ENCODE data around the gene BPHL. TPM values are rescaled to one million over a fixed set of nuclear protein-coding genes. Genes with fewer than 3 reads are reported as not detected.
"Not testable (repeated sequence)": the region's sequence is repeated elsewhere in the genome, so short reads cannot be mapped to it uniquely, and the experiment has no call there.

BPHL gene
- total RNA-seq, 1 donor from 2014 or later, result 10.3 TPM

DNA sequence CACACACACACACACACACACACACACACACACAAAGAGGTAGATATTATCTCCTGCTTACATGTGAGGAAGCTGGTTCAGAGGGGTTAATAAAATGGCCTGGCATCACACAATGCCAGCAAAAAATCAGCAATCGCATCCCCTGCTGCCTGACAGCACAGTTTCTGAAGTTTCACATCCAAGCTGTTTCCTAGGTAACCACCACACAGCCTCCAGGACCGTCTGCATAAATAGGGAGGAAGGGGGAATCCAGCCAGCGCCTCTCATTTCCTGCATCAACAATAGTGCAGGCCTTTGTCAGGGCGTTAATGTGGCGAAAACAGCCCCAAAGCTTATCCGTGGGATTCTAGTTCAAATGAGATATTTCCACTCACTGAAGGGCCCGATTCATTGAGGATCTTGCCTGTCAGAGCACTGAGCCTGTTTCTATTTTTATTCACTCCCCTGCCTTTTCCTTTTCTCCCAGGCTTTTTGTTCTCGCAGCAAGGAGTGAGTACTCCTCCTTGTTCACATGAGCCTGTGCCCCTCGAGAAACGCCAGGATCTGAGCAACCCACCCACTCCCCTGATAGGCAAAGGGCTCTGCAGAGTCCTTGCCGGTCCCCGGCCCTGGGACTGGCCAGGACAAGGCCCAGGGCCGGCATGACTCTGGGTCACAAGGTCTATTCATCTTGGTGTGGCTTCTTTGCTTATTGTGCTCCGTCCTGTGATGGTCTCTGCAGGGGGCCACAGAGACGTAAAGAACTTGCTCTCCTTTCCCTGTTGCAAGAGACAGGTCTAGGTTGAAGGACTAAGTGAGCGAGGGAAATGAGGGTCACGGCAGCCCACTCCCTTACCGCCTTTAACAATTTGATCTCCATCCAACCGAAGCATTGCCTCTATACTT is 76.3 kb downstream of the BPHL start:
- intact Hi-C loops (cut with DNase I), result no loop called here
- TF ChIP-seq POLR2A (IDR thresholded peaks at IDR 0.05), result no peak
- TF ChIP-seq POLR2AphosphoS5 (IDR thresholded peaks at IDR 0.05; ENCODE audit: insufficient read depth in 1 of 2, low read depth in 1 of 2), result no peak
- TF ChIP-seq, protein P1, sequence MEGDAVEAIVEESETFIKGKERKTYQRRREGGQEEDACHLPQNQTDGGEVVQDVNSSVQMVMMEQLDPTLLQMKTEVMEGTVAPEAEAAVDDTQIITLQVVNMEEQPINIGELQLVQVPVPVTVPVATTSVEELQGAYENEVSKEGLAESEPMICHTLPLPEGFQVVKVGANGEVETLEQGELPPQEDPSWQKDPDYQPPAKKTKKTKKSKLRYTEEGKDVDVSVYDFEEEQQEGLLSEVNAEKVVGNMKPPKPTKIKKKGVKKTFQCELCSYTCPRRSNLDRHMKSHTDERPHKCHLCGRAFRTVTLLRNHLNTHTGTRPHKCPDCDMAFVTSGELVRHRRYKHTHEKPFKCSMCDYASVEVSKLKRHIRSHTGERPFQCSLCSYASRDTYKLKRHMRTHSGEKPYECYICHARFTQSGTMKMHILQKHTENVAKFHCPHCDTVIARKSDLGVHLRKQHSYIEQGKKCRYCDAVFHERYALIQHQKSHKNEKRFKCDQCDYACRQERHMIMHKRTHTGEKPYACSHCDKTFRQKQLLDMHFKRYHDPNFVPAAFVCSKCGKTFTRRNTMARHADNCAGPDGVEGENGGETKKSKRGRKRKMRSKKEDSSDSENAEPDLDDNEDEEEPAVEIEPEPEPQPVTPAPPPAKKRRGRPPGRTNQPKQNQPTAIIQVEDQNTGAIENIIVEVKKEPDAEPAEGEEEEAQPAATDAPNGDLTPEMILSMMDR (IDR thresholded peaks at IDR 0.05), result no peak

DNA sequence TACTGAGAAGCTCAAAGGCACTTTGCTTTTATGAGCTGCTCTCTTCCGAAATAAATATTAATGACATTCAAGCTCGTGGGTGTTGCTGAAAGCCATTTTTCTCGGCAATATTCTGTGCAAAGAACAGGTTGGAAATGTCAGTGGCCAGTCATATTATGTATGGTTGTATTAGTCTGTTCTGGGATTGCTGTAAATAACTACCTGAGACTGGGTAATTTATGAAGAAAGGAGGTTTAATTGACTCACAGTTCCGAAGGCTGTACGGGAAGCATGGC is 76.8 kb downstream of the BPHL start:
- Histone ChIP-seq H3K27ac (no peak overlapping the region), H3K4me1 (no peaks in the 10 kb centered on the region), H3K36me3 (no peaks in the 10 kb centered on the region), H3K9me3 (no peaks in the 10 kb centered on the region), H3K4me3 (no peak overlapping the region), H3K27me3 (no peaks in the 10 kb centered on the region)
- intact Hi-C loops (cut with DNase I), result no loop called here
- no peak for TF ChIP-seq POLR2AphosphoS5 (IDR thresholded peaks at IDR 0.05; ENCODE audit: insufficient read depth in 1 of 2, low read depth in 1 of 2)
- TF ChIP-seq, protein P1 (IDR thresholded peaks at IDR 0.05), result no peak
- no peak for TF ChIP-seq POLR2A (IDR thresholded peaks at IDR 0.05)
- DNase-seq (ENCODE audit: extremely low spot score in 2 of 2), result no peak

More for the DNA sequence above, 76.3 kb downstream of the BPHL start:
- Histone ChIP-seq H3K4me3 (no peak overlapping the region), H3K36me3 (no peaks in the 10 kb centered on the region), H3K4me1 (no peaks in the 10 kb centered on the region), H3K27ac (no peak overlapping the region), H3K27me3 (no peaks in the 10 kb centered on the region), H3K9me3 (no peaks in the 10 kb centered on the region)
- DNase-seq (ENCODE audit: extremely low spot score in 2 of 2), result no peak

DNA sequence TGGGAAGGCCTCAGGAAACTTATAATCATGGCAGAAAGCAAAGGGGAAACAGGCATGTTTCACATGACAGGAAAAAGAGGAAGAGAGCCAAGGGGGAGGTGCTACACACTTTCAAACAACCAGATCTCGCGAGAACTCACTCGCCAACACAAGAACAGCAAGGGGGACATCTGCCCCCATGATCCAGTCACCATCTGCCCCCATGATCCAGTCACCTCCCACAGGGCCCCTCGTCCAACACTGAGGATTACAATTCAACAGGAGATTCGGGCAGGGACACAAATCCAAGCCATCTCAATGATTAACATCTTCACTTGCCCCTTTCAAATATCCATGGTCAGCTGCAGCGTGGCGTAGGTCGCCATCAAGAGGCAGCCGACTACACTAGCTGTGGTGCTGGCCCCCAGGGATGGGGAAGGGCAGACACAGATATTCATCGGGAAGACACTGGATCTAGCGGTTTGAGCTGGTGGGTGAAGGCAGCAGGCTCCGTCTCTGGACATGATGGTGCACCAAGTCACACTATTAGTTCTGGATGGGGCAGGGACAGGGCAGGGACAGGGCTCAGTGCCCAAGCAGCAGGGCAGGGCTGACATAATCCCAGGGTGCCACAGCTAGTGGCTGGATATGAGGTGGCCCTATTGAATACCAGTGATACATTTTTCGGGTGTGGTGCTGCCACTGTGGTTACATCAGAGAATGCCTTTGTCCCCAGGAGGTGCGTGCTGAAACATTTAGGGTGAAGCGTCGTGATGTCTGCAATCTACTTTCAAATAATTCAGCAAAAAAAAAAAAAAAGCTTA is 77.4 kb downstream of the BPHL start:
- intact Hi-C loops (cut with DNase I), result no loop called here
- H3K27ac ChIP-seq, result no peak overlapping the region
- H3K4me1 ChIP-seq, result no peaks in the 10 kb centered on the region
- TF ChIP-seq, protein P1 (IDR thresholded peaks at IDR 0.05), result no peak
- TF ChIP-seq POLR2AphosphoS5 (IDR thresholded peaks at IDR 0.05; ENCODE audit: insufficient read depth in 1 of 2, low read depth in 1 of 2), result no peak
- TF ChIP-seq POLR2A (IDR thresholded peaks at IDR 0.05), result no peak
- no peaks in the 10 kb centered on the region for H3K36me3 ChIP-seq
- H3K4me3 ChIP-seq, result no peak overlapping the region
- no peaks in the 10 kb centered on the region for H3K9me3 ChIP-seq
- DNase-seq (ENCODE audit: extremely low spot score in 2 of 2), result no peak
- no peaks in the 10 kb centered on the region for H3K27me3 ChIP-seq

DNA sequence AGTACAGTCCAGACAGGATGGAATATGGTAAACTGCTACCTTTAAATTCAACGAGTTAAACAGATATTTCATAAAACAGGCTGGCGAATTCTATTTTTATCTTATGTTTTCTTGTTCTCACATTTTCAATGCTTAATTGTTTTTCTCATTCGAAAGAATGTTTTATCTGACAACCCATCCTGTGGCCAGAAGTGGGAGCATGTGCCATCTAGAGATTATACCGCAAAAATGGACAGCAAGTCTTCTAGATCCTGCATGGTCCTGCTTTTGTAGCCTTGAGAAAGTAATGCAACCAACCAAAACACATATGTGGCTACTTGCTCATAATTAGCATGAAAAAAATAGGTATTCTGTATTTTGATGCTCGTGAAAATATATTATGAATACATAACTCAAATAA is 78.3 kb downstream of the BPHL start:
- TF ChIP-seq POLR2AphosphoS5 (IDR thresholded peaks at IDR 0.05; ENCODE audit: insufficient read depth in 1 of 2, low read depth in 1 of 2), result no peak
- DNase-seq (ENCODE audit: extremely low spot score in 2 of 2), result no peak
- Histone ChIP-seq H3K27me3 (no peaks in the 10 kb centered on the region), H3K4me3 (no peak overlapping the region), H3K9me3 (no peaks in the 10 kb centered on the region), H3K36me3 (no peaks in the 10 kb centered on the region), H3K4me1 (no peaks in the 10 kb centered on the region), H3K27ac (no peak overlapping the region)
- intact Hi-C loops (cut with DNase I), result no loop called here

DNA sequence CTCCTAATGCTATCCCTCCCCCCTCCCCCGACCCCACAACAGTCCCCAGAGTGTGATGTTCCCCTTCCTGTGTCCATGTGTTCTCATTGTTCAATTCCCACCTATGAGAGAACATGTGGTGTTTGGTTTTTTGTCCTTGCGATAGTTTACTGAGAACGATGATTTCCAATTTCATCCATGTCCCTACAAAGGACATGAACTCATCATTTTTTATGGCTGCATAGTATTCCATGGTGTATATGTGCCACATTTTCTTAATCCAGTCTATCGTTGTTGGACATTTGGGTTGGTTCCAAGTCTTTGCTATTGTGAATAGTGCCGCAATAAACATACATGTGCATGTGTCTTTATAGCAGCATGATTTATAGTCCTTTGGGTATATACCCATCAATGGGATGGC is 79.2 kb downstream of the BPHL start:
- intact Hi-C loops (cut with DNase I); H3K9me3 ChIP-seq: not testable (repeated sequence)

DNA sequence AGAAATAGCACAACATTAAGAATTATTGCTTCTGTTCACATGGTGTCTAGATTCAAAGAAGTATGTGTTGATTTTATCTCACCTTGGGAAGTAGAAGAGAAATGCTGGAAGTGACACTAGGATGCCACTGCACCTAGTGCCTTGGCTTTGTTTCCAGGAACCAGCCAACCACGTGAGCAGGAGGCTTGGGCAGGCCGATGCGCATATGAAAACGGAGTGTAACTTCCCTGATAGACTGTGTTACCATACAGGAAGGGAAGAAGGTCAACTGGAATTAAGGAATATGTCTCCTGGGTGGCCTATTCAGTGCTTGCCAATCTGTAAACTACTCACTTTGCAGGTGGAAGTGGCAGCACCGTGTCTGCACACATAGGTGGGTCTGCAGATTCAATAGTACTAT is 80.9 kb downstream of the BPHL start:
- Histone ChIP-seq H3K4me1 (no peaks in the 10 kb centered on the region), H3K9me3 (no peaks in the 10 kb centered on the region), H3K4me3 (no peak overlapping the region), H3K27me3 (no peaks in the 10 kb centered on the region), H3K36me3 (no peaks in the 10 kb centered on the region), H3K27ac (no peak overlapping the region)
- intact Hi-C loops (cut with DNase I), result no loop called here
- DNase-seq (ENCODE audit: extremely low spot score in 2 of 2), result no peak
- TF ChIP-seq POLR2A (IDR thresholded peaks at IDR 0.05), result no peak
- TF ChIP-seq, protein P1 (IDR thresholded peaks at IDR 0.05), result no peak
- no peak for TF ChIP-seq POLR2AphosphoS5 (IDR thresholded peaks at IDR 0.05; ENCODE audit: insufficient read depth in 1 of 2, low read depth in 1 of 2)

More for the DNA sequence above, 79.2 kb downstream of the BPHL start:
- H3K27ac ChIP-seq; H3K4me1 ChIP-seq; DNase-seq (ENCODE audit: extremely low spot score in 2 of 2); H3K36me3 ChIP-seq; H3K4me3 ChIP-seq; H3K27me3 ChIP-seq: not testable (repeated sequence)

All from vagina (tissue), 2 donors.